ENCODE results near the gene TCF12.

TCF12 gene

GRCh38 chr15:57281321-57281720, 362.9 kb downstream of the TCF12 start:
- no peak for DNase-seq
- in situ Hi-C loops (cut with MboI; ENCODE audit: low pct_unique_long_range_greater_than_20kb, low sequenced_read_pairs) = no loop called here

GRCh38 chr15:57282686-57283085, 364.2 kb downstream of the TCF12 start:
- in situ Hi-C loops (cut with MboI; ENCODE audit: low pct_unique_long_range_greater_than_20kb, low sequenced_read_pairs) = no loop called here
- DNase-seq = no peak

GRCh38 chr15:57283774-57284503, 365.5 kb downstream of the TCF12 start:
- DNase-seq = peak; percentile 56
- in situ Hi-C loops (cut with MboI; ENCODE audit: low pct_unique_long_range_greater_than_20kb, low sequenced_read_pairs) = no loop called here

GRCh38 chr15:57284535-57284934, 366.1 kb downstream of the TCF12 start:
- in situ Hi-C loops (cut with MboI; ENCODE audit: low pct_unique_long_range_greater_than_20kb, low sequenced_read_pairs) = no loop called here
- DNase-seq = peak; percentile 56

GRCh38 chr15:57285386-57285785, 366.9 kb downstream of the TCF12 start:
- in situ Hi-C loops (cut with MboI; ENCODE audit: low pct_unique_long_range_greater_than_20kb, low sequenced_read_pairs) = no loop called here
- DNase-seq = no peak

- no peak for DNase-seq
- in situ Hi-C loops (cut with MboI; ENCODE audit: low pct_unique_long_range_greater_than_20kb, low sequenced_read_pairs) = no loop called here
These were observed 368.1 kb downstream of the TCF12 start for GRCh38 chr15:57286446-57287122.

GRCh38 chr15:57287123-57287521, 368.7 kb downstream of the TCF12 start:
- in situ Hi-C loops (cut with MboI; ENCODE audit: low pct_unique_long_range_greater_than_20kb, low sequenced_read_pairs) = no loop called here
- no peak for DNase-seq

- no peak for DNase-seq
- in situ Hi-C loops (cut with MboI; ENCODE audit: low pct_unique_long_range_greater_than_20kb, low sequenced_read_pairs) = no loop called here
These were observed 370.6 kb downstream of the TCF12 start for GRCh38 chr15:57288926-57289580.

- in situ Hi-C loops (cut with MboI; ENCODE audit: low pct_unique_long_range_greater_than_20kb, low sequenced_read_pairs) = no loop called here
- no peak for DNase-seq
These were observed 371.7 kb downstream of the TCF12 start for GRCh38 chr15:57290187-57290586.

- in situ Hi-C loops (cut with MboI; ENCODE audit: low pct_unique_long_range_greater_than_20kb, low sequenced_read_pairs) = no loop called here
- DNase-seq = no peak
These were observed 372.4 kb downstream of the TCF12 start for GRCh38 chr15:57290826-57291225.

- DNase-seq = no peak
- in situ Hi-C loops (cut with MboI; ENCODE audit: low pct_unique_long_range_greater_than_20kb, low sequenced_read_pairs) = no loop called here
These were observed 378.2 kb downstream of the TCF12 start for GRCh38 chr15:57296473-57297162.

GRCh38 chr15:57297163-57297593, 378.7 kb downstream of the TCF12 start:
- in situ Hi-C loops (cut with MboI; ENCODE audit: low pct_unique_long_range_greater_than_20kb, low sequenced_read_pairs) = no loop called here
- DNase-seq = peak; percentile 23

GRCh38 chr15:57297630-57298029, 379.2 kb downstream of the TCF12 start:
- in situ Hi-C loops (cut with MboI; ENCODE audit: low pct_unique_long_range_greater_than_20kb, low sequenced_read_pairs) = no loop called here
- no peak for DNase-seq

GRCh38 chr15:57298204-57298603, 379.8 kb downstream of the TCF12 start:
- in situ Hi-C loops (cut with MboI; ENCODE audit: low pct_unique_long_range_greater_than_20kb, low sequenced_read_pairs) = no loop called here
- no peak for DNase-seq

- in situ Hi-C loops (cut with MboI; ENCODE audit: low pct_unique_long_range_greater_than_20kb, low sequenced_read_pairs) = no loop called here
- no peak for DNase-seq
These were observed 380.6 kb downstream of the TCF12 start for GRCh38 chr15:57298843-57299550.

- in situ Hi-C loops (cut with MboI; ENCODE audit: low pct_unique_long_range_greater_than_20kb, low sequenced_read_pairs) = loop anchor here (25.0 kb wide), 2 partner anchors 389 to 814 kb away; partner anchors contain the start of gene TCF12
- no peak for DNase-seq
These were observed 382.9 kb downstream of the TCF12 start for GRCh38 chr15:57301307-57301706.

- DNase-seq = no peak
- in situ Hi-C loops (cut with MboI; ENCODE audit: low pct_unique_long_range_greater_than_20kb, low sequenced_read_pairs) = loop anchor here (25.0 kb wide), 2 partner anchors 390 to 815 kb away; partner anchors contain the start of gene TCF12
These were observed 384.3 kb downstream of the TCF12 start for GRCh38 chr15:57302640-57303257.

- in situ Hi-C loops (cut with MboI; ENCODE audit: low pct_unique_long_range_greater_than_20kb, low sequenced_read_pairs) = loop anchor here (25.0 kb wide), 2 partner anchors 393 to 818 kb away; partner anchors contain the start of gene TCF12
- DNase-seq = no peak
These were observed 386.6 kb downstream of the TCF12 start for GRCh38 chr15:57305009-57305408.
